DMS 273 treated with DMSO at 0.1 percent for 48 hours (cell line): Measurements from ENCODE around the gene FGFR3.
"Not testable (repeated sequence)": the region's sequence is repeated elsewhere in the genome, so short reads cannot be mapped to it uniquely, and the experiment has no call there.

Experiments
- DNase-seq: peaks from one replicate; lab custom pipeline; 2025; lab: John Stamatoyannopoulos, UW

Gene FGFR3

GRCh38 chr4:1842339-1842895 is 49.3 kb downstream of the FGFR3 start:
- DNase-seq: no peak

GRCh38 chr4:1842993-1843448 is 49.9 kb downstream of the FGFR3 start:
- DNase-seq: no peak

GRCh38 chr4:1843852-1844251 is 50.8 kb downstream of the FGFR3 start:
- no peak for DNase-seq

GRCh38 chr4:1844618-1845017 is 51.5 kb downstream of the FGFR3 start:
- not testable (repeated sequence) for DNase-seq

GRCh38 chr4:1846580-1846979 is 53.5 kb downstream of the FGFR3 start:
- DNase-seq: no peak

- DNase-seq: no peak
Measured at GRCh38 chr4:1850276-1850675, 57.2 kb downstream of the FGFR3 start.

GRCh38 chr4:1851160-1851559 is 58.1 kb downstream of the FGFR3 start:
- DNase-seq: no peak

GRCh38 chr4:1851575-1852410 is 58.7 kb downstream of the FGFR3 start:
- DNase-seq: no peak

GRCh38 chr4:1852904-1853623 is 60.0 kb downstream of the FGFR3 start:
- no peak for DNase-seq

- no peak for DNase-seq
Measured at GRCh38 chr4:1854752-1855151, 61.7 kb downstream of the FGFR3 start.

GRCh38 chr4:1855333-1856070 is 62.4 kb downstream of the FGFR3 start:
- DNase-seq: no peak

GRCh38 chr4:1856071-1856942 is 63.2 kb downstream of the FGFR3 start, which contains the start of gene LETM1:
Gene LETM1 (minus strand): TSS chr4:1856156. CDS start chr4:1855950, 206 bp downstream.
- peak; percentile 61 for DNase-seq

GRCh38 chr4:1856943-1857699 is 64.0 kb downstream of the FGFR3 start:
- DNase-seq: no peak

- no peak for DNase-seq
Measured at GRCh38 chr4:1857931-1858330, 64.8 kb downstream of the FGFR3 start.
